Naive thymus-derived CD4-positive, alpha-beta T cell (primary cell): ENCODE results near the gene PRKCA. TPM values are rescaled to one million over a fixed set of nuclear protein-coding genes. Genes with fewer than 3 reads are reported as not detected.

Experiments
- ATAC-seq: fragments of 150-1000 bp; cut with Tn5 transposase; 2 replicates; pipeline ENCODE4 v1.10.0; 2021; ENCODE audit warnings: mild to moderate bottlenecking, moderate library complexity
- CTCF ChIA-PET: fragments of 350-600 bp; sonication (Branson Sonifier 250); formaldehyde crosslinking; loops from one replicate; lab custom pipeline; 2021; ENCODE audit warnings: antibody characterized with exemption; lab: Charles Lee
- POLR2A ChIA-PET: fragments of 350-600 bp; sonication (Branson Sonifier 250); formaldehyde crosslinking; loops from one replicate; lab custom pipeline; 2021; ENCODE audit warnings: antibody characterized with exemption, inconsistent platforms; lab: Charles Lee
- DNase-seq, 9 donors: peaks; one replicate each; pipeline versions ENCODE4 v3.0.0 to v3.0.0-alpha.2; 2020 to 2022; ENCODE audit warnings: mixed read lengths in 1 of 9
- H3K27ac ChIP-seq: one replicate; pipeline ENCODE4 v1.7.0; 2013; ENCODE audit warnings: mild to moderate bottlenecking, low read depth, low read length, moderate library complexity
- H3K27me3 ChIP-seq, 2 donors: one replicate each; pipeline ENCODE4 v1.7.0; 2013; ENCODE audit warnings: low read length in 2 of 2, mild to moderate bottlenecking in 2 of 2, moderate library complexity in 2 of 2; ENCODE audit not compliant: control insufficient read depth in 2 of 2, insufficient read depth in 2 of 2
- H3K36me3 ChIP-seq, 3 experiments: 1 replicate in 2 of 3; 2 replicates in 1 of 3; pipeline ENCODE4 v1.7.0; 2013; ENCODE audit warnings: low read length in 3 of 3, mild to moderate bottlenecking in 3 of 3, moderate library complexity in 1 of 3; ENCODE audit not compliant: insufficient read depth in 3 of 3, control insufficient read depth in 2 of 3
- H3K4me1 ChIP-seq, 2 donors: one replicate each; pipeline ENCODE4 v1.7.0; 2013; ENCODE audit warnings: low read length in 2 of 2, mild to moderate bottlenecking in 2 of 2, moderate library complexity in 1 of 2; ENCODE audit not compliant: control insufficient read depth in 2 of 2, insufficient read depth in 2 of 2
- H3K4me3 ChIP-seq: 2 replicates; pipeline ENCODE4 v1.7.0; 2013; ENCODE audit warnings: mild to moderate bottlenecking, low read length
- H3K9me3 ChIP-seq, 3 experiments: 1 replicate in 2 of 3; 2 replicates in 1 of 3; pipeline ENCODE4 v1.7.0; 2013; ENCODE audit warnings: low read length in 3 of 3; ENCODE audit not compliant: control insufficient read depth in 2 of 3
- H3K27ac Mint-ChIP-seq, 9 donors: one replicate each; pipeline ENCODE4 v1.8.0; 2020 to 2022; ENCODE audit warnings: mixed read lengths in 9 of 9, mild to moderate bottlenecking in 8 of 9, moderate library complexity in 5 of 9, inconsistent platforms in 2 of 9
- H3K27me3 Mint-ChIP-seq, 5 donors: one replicate each; pipeline ENCODE4 v1.8.0; 2021 to 2022; ENCODE audit warnings: mixed read lengths in 5 of 5, mild to moderate bottlenecking in 1 of 5
- H3K36me3 Mint-ChIP-seq, 5 donors: one replicate each; pipeline ENCODE4 v1.8.0; 2020 to 2022; ENCODE audit warnings: mixed read lengths in 5 of 5, mild to moderate bottlenecking in 3 of 5, inconsistent platforms in 1 of 5
- H3K4me1 Mint-ChIP-seq, 7 donors: one replicate each; pipeline ENCODE4 v1.8.0; 2020 to 2022; ENCODE audit warnings: mixed read lengths in 7 of 7, mild to moderate bottlenecking in 3 of 7, inconsistent platforms in 1 of 7
- H3K4me3 Mint-ChIP-seq, 10 donors: one replicate each; pipeline ENCODE4 v1.8.0; 2020 to 2022; ENCODE audit warnings: mild to moderate bottlenecking in 10 of 10, mixed read lengths in 10 of 10, moderate library complexity in 6 of 10, inconsistent platforms in 2 of 10
- H3K9me3 Mint-ChIP-seq, 11 donors: one replicate each; pipeline ENCODE4 v1.8.0; 2020 to 2022; ENCODE audit warnings: mixed read lengths in 11 of 11, mild to moderate bottlenecking in 4 of 11, inconsistent platforms in 1 of 11, moderate library complexity in 1 of 11
- intact Hi-C, 2 donors: fragments of 100-400 bp; cut with micrococcal nuclease; formaldehyde crosslinking; loops; one replicate each; pipeline ENCODE4 v1.15.1; 2023
- polyA plus RNA-seq, 2 donors: library from polyadenylated mRNA; unstranded; fragments of 300-500 nt; fragmentation: Illumina TruSeq; gene quantifications; one replicate each; pipeline ENCODE4 v1.2.3, GENCODE V29; 2021
- total RNA-seq, 6 experiments: library from RNA in 5 of 6; stranded (reverse) in 5 of 6; gene quantifications; 1 replicate in 5 of 6; 2 replicates in 1 of 6; pipeline ENCODE4 v1.2.3 and lab custom pipeline; 2021 to 2026

Gene PRKCA
- total and polyA plus RNA-seq, 7 experiments from 2014 or later = 4.1 to 186 (median 122) TPM

- H3K4me1 ChIP-seq = peaks cover 14 to 88% of the 10 kb centered on the region in 2 donors
- POLR2A ChIA-PET = interaction anchor here (0.6 to 1.2 kb wide), 4 partner anchors 9 to 127 kb away, joined by 3 read pairs; no protein-coding TSS in a partner anchor
- H3K4me1 Mint-ChIP-seq = peaks cover 53 to 95% (median 83%) of the 10 kb centered on the region in 7 donors
Observed at GRCh38 chr17:66400698-66401097, 98.3 kb downstream of the PRKCA start.

DNA sequence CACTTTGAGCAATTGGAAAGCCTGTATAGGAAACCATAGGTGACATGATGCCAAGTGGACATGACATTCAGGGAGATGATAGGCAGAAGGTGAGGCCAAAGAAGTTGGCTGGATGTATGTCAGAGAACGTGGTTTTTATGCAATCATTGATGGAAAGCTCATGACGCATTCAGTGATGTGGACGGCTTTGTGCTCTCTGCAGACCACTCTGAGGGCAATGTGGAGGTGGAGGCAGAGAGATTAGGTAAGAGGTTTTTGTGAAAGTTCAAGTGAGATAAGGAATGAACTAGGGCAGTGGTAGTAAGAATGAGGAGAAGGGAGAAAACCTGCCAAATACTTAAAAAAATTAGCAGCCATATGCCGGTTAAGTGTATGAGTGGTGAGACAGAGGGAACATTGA, 99.0 kb downstream of the PRKCA start:
- Histone ChIP-seq H3K9me3 (no peaks in the 10 kb centered on the region), H3K27ac (peak overlapping the region; percentile 17), H3K4me3 (no peak overlapping the region), H3K4me1 (peaks cover 14 to 88% of the 10 kb centered on the region in 2 donors), H3K27me3 (no peaks in the 10 kb centered on the region), H3K36me3 (no peaks in the 10 kb centered on the region)
- ChIA-PET CTCF (interaction anchor here (0.6 kb wide), 2 partner anchors 17 to 114 kb away, joined by 3 read pairs; no protein-coding TSS in a partner anchor), POLR2A (interaction anchor here (1.1 to 1.5 kb wide), 3 partner anchors 14 to 107 kb away, joined by 3 to 4 read pairs (median 3); no protein-coding TSS in a partner anchor)
- peak overlapping the region in 7 of 10 donors; percentile 19 to 85 (median 70) for H3K4me3 Mint-ChIP-seq
- intact Hi-C loops = no loop called here
- ATAC-seq (no peak), DNase-seq (peak in 1 of 9 donors; percentile 18)
- H3K36me3 Mint-ChIP-seq = peaks cover 0 to 42% (median 0%) of the 10 kb centered on the region in 5 donors
- H3K9me3 Mint-ChIP-seq = peaks cover 0 to 10% (median 0%) of the 10 kb centered on the region in 11 donors
- peak overlapping the region; percentile 82 to 97 (median 90) for H3K27ac Mint-ChIP-seq
- peaks cover 57 to 95% (median 84%) of the 10 kb centered on the region in 7 donors for H3K4me1 Mint-ChIP-seq
- no peaks in the 10 kb centered on the region for H3K27me3 Mint-ChIP-seq

More at GRCh38 chr17:66400698-66401097, 98.3 kb downstream of the PRKCA start:
- Mint-ChIP-seq H3K27ac (peak overlapping the region; percentile 82 to 97 (median 90)), H3K36me3 (peaks cover 0 to 40% (median 0%) of the 10 kb centered on the region in 5 donors), H3K4me3 (peak overlapping the region; percentile 13 to 85 (median 62)), H3K27me3 (no peaks in the 10 kb centered on the region), H3K9me3 (peaks cover 0 to 10% (median 0%) of the 10 kb centered on the region in 11 donors)
- CTCF ChIA-PET = interaction anchor here (0.6 kb wide), 1 partner anchor 16 kb away, joined by 3 read pairs; no protein-coding TSS in a partner anchor
- no peak overlapping the region for H3K4me3 ChIP-seq
- ATAC-seq = no peak
- no peaks in the 10 kb centered on the region for H3K36me3 ChIP-seq
- intact Hi-C loops = no loop called here
- H3K27me3 ChIP-seq = no peaks in the 10 kb centered on the region
- DNase-seq = no peak
- peak overlapping the region; percentile 22 for H3K27ac ChIP-seq
- no peaks in the 10 kb centered on the region for H3K9me3 ChIP-seq

DNA sequence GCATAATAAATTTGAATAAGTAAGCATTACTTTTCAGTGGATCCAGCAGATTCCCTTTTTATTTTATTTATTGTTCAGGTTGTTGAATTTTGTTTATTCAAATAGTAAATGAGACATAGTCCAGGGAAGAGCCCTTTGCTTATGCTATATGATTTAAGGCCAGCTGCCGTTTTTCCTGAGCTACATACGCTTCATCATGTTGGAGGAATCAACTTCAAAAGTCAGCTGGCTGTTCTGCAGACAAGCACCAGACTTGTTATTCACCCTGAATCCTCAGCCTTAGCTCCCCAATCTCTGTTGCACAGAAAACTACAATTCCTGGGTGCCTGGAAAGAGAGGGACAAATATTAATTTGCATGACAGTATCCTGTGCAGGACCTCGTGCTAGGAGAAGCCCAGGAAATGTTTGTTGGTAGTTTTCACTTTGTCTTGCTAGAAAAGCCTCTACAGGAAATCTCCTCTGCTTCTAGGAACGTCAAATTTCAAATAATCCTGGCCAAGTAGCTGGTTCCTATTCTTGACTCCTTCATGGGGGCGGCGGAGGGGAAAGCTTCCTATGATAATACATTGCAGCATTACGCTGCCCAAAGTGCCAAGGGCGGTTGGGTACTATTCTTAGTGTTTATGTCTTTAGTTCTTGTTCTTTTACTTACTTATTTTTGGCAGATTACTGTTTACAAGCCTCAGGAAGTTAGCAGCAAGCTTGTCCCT, 101.6 kb downstream of the PRKCA start:
- Mint-ChIP-seq H3K9me3 (peaks cover 0 to 10% (median 0%) of the 10 kb centered on the region in 11 donors), H3K27ac (peak overlapping the region; percentile 58 to 97 (median 89)), H3K4me1 (peaks cover 69 to 96% (median 90%) of the 10 kb centered on the region in 7 donors), H3K27me3 (no peaks in the 10 kb centered on the region), H3K36me3 (peaks cover 0 to 39% (median 0%) of the 10 kb centered on the region in 5 donors), H3K4me3 (peak overlapping the region; percentile 67 to 85 (median 72))
- Histone ChIP-seq H3K4me1 (peaks cover 14 to 82% of the 10 kb centered on the region in 2 donors), H3K27me3 (no peaks in the 10 kb centered on the region), H3K27ac (peak overlapping the region; percentile 14), H3K36me3 (no peaks in the 10 kb centered on the region), H3K9me3 (no peaks in the 10 kb centered on the region), H3K4me3 (no peak overlapping the region)
- DNase-seq (peak in 2 of 9 donors; percentile 20), ATAC-seq (no peak)
- ChIA-PET POLR2A (interaction anchor here (1.0 to 2.3 kb wide), 7 partner anchors 9 to 159 kb away, joined by 3 to 9 read pairs (median 5); no protein-coding TSS in a partner anchor), CTCF (interaction anchor here (0.6 to 2.3 kb wide), 5 partner anchors 11 to 100 kb away, joined by 3 to 8 read pairs (median 4); no protein-coding TSS in a partner anchor)
- intact Hi-C loops = loop anchor here in 1 of 2 donors (2.0 kb wide), 1 partner anchor 19 kb away; no protein-coding TSS in a partner anchor

DNA sequence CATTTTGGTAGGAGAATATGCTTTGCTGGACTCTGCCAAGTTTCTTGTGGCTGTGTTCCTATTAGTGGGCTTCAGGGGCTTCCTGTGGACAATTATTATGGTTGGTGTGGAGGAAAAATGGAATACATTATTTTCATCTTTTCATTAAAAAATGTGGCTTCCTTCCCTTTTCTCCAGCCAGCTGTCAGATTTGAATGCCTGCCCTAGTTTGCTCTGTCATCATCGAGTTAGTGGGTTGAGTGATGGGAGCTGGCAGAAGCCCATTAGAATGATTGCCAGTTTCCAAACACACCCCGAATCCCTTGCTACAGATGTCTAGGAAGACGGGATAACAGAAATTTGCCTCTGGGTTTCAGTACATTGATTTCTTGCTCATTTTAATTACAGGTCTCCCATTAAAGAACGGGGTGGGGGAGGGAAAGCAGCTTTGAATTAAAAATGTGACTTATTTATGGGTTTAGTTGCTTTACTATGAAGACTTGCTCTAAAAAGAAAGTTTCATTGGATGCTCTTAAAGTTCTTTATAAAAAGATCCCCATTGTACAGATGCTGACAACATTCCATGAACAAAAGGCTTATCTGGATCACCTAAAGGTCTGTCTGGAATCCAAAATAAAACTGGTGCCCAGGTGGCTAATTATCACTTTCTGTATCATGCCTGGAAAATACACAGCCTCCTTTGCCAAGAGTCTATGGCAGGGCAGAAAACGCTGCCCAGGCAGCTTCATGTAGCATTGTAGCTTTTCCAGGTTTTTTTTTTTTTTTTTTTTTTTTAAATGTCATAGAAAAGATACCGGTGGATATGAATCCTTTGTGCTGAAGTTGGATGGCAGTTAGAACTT, 103.6 kb downstream of the PRKCA start:
- H3K4me1 ChIP-seq = peaks cover 7 to 68% of the 10 kb centered on the region in 2 donors

DNA sequence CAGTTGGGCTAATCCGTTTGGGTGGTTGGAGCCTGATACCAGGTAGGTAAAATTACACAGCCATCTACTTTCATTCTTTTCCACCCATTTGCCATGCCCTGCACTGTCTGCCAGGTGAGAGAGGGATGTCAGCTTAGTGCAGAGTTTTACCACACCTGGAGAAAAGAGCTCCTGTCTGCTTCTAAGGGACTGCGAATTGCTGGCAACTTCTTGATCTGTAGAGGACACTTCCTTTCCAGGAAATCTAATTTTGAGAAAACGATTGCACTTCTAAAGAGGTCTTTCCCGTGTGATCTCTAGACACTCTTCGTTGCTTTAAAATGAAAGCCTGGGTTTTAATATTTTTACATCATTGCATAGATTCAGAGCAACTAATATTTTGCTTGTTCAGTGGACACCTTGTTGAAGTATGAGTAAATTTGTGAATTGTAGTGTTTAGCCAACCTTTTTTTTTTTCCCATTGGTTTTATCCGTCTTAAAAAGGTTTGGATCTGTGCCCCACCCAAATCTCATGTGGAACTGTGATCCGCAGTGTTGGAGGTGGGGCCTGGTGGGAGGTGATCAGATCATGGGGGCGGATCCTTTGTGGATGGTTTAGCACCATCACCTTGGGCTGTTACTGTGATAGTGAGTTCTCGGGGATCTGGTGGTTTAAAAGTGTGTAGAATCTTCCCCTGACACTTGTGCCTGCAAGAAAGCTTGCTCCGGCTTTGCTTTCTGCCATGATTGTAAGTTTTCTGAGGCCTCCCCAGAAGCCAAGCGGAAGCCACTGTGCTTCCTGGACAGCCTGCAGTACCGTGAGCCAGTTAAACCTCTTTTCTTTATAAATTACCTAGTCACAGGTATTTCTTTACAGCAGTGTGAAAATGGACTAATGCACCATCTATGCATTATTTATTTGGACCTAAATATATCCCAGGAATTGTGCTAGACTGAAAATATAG, 104.6 kb downstream of the PRKCA start:
- intact Hi-C loops = loop anchor here (1.0 kb wide), 2 partner anchors 8 kb away; no protein-coding TSS in a partner anchor
- Histone ChIP-seq H3K9me3 (no peaks in the 10 kb centered on the region), H3K36me3 (no peaks in the 10 kb centered on the region), H3K4me3 (peak overlapping the region; percentile 12), H3K4me1 (peaks cover 7 to 65% of the 10 kb centered on the region in 2 donors), H3K27ac (peak overlapping the region; percentile 50), H3K27me3 (no peaks in the 10 kb centered on the region)
- ChIA-PET CTCF (no interaction called here), POLR2A (interaction anchor here (0.6 to 1.0 kb wide), 2 partner anchors 9 to 81 kb away, joined by 3 to 4 read pairs; no protein-coding TSS in a partner anchor)
- ATAC-seq (peak; percentile 50), DNase-seq (peak in 3 of 9 donors; percentile 8 to 26 (median 24))
- no peaks in the 10 kb centered on the region for H3K9me3 Mint-ChIP-seq
- H3K27me3 Mint-ChIP-seq = no peaks in the 10 kb centered on the region
- peak overlapping the region; percentile 77 to 89 (median 84) for H3K4me3 Mint-ChIP-seq
- peak overlapping the region; percentile 82 to 95 (median 91) for H3K27ac Mint-ChIP-seq
- H3K4me1 Mint-ChIP-seq = peaks cover 52 to 89% (median 80%) of the 10 kb centered on the region in 7 donors
- H3K36me3 Mint-ChIP-seq = peaks cover 0 to 22% (median 0%) of the 10 kb centered on the region in 5 donors

More for the DNA sequence above, 103.6 kb downstream of the PRKCA start:
- ATAC-seq (no peak), DNase-seq (peak in 1 of 9 donors; percentile 8)
- intact Hi-C loops = no loop called here
- no peak overlapping the region for H3K4me3 ChIP-seq
- no peaks in the 10 kb centered on the region for H3K27me3 ChIP-seq
- H3K4me1 Mint-ChIP-seq = peaks cover 61 to 92% (median 84%) of the 10 kb centered on the region in 7 donors
- peak overlapping the region; percentile 77 to 89 (median 84) for H3K4me3 Mint-ChIP-seq
- ChIA-PET POLR2A (interaction anchor here (0.6 to 1.0 kb wide), 2 partner anchors 9 to 80 kb away, joined by 3 to 4 read pairs; no protein-coding TSS in a partner anchor), CTCF (no interaction called here)
- H3K9me3 ChIP-seq = no peaks in the 10 kb centered on the region
- peaks cover 0 to 31% (median 0%) of the 10 kb centered on the region in 5 donors for H3K36me3 Mint-ChIP-seq
- H3K27me3 Mint-ChIP-seq = no peaks in the 10 kb centered on the region
- H3K27ac ChIP-seq = no peak overlapping the region
- H3K27ac Mint-ChIP-seq = peak overlapping the region; percentile 82 to 97 (median 91)
- H3K9me3 Mint-ChIP-seq = peaks cover 0 to 6% (median 0%) of the 10 kb centered on the region in 11 donors
- no peaks in the 10 kb centered on the region for H3K36me3 ChIP-seq
